ENCODE results near the gene LIPC.

DNA sequence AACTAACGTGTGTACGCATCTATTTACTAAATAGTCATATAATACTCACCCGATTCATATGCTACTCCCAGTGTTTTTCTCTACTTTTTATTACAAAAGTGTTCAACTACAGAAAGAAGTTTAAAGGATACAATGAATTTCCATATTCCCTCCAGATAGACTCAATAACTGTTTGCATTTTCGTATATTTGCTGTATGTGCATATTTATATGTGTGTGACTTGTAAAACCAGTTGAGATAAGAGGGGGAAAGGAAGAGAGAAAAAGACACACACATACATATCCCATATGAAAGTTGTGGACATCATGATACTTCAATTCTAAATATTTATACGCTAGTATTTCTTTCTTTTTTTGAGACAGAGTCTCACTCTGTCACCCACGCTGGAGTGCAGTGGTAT lies 14.1 kb downstream of the LIPC start:
- TF ChIP-seq, protein P1, sequence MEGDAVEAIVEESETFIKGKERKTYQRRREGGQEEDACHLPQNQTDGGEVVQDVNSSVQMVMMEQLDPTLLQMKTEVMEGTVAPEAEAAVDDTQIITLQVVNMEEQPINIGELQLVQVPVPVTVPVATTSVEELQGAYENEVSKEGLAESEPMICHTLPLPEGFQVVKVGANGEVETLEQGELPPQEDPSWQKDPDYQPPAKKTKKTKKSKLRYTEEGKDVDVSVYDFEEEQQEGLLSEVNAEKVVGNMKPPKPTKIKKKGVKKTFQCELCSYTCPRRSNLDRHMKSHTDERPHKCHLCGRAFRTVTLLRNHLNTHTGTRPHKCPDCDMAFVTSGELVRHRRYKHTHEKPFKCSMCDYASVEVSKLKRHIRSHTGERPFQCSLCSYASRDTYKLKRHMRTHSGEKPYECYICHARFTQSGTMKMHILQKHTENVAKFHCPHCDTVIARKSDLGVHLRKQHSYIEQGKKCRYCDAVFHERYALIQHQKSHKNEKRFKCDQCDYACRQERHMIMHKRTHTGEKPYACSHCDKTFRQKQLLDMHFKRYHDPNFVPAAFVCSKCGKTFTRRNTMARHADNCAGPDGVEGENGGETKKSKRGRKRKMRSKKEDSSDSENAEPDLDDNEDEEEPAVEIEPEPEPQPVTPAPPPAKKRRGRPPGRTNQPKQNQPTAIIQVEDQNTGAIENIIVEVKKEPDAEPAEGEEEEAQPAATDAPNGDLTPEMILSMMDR (IDR thresholded peaks at IDR 0.05): no peak
- TF ChIP-seq POLR2A (IDR thresholded peaks at IDR 0.05): no peak

Data from testis (tissue), 2 donors.